ENCODE results near the gene KSR1. TPM values are rescaled to one million over a fixed set of nuclear protein-coding genes. Genes with fewer than 3 reads are reported as not detected.

Gene KSR1
- total RNA-seq, 4 donors from 2014 or later: 26.0 to 37.5 (median 35.0) TPM

DNA sequence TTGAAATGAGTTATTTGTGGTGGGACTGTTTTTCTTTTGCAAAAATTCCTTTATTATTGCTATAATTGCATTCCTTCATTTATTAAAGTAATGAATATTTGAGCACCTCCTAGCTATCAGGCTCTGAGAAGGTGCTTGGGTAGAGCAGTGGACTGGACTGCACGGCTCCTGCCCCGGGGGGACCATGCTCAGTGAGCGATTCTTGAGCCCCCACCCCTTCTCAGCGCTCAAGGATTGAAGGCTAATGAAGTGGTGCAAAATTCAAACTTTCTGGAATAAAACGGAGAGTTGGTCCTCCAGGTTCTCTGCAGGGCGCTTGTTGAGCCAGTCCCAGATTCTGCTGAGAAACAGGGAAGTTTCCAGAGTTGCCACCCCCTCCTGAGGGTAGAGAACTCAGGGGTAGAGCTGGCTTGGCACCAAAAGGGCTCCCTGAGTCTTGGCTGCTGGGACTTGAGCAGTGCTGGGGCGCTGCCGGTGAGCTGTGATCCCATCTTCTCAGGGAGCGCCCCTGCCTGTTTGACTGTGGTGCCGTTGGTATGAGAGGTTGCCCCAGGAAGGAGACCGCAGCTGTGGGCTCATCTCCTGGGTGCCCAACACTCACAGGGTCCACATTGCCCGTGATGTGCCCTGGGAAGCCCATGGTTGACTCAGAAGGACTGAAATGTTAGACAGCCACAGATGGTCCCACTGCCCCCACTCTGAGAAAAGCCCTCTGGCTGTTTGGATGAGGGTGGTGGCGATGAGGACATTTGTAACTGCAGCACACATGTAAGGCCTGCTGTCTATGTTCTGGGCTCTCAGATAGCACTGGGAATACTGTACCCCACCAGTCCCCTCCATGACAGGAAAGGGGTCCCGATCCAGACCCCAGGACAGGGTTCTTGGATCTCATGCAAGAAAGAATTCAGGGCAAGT is 20.0 kb downstream of the KSR1 start:
- intact Hi-C loops (cut with DNase I; ENCODE audit: low total_unique reads): no loop called here
- TF ChIP-seq, protein P1, sequence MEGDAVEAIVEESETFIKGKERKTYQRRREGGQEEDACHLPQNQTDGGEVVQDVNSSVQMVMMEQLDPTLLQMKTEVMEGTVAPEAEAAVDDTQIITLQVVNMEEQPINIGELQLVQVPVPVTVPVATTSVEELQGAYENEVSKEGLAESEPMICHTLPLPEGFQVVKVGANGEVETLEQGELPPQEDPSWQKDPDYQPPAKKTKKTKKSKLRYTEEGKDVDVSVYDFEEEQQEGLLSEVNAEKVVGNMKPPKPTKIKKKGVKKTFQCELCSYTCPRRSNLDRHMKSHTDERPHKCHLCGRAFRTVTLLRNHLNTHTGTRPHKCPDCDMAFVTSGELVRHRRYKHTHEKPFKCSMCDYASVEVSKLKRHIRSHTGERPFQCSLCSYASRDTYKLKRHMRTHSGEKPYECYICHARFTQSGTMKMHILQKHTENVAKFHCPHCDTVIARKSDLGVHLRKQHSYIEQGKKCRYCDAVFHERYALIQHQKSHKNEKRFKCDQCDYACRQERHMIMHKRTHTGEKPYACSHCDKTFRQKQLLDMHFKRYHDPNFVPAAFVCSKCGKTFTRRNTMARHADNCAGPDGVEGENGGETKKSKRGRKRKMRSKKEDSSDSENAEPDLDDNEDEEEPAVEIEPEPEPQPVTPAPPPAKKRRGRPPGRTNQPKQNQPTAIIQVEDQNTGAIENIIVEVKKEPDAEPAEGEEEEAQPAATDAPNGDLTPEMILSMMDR (IDR thresholded peaks at IDR 0.05): no peak
- TF ChIP-seq POLR2A (IDR thresholded peaks at IDR 0.05): no peak
- 68 to 69% methylated on average over 13 to 14 of the region's 14 CpGs for WGBS, 2 donors
- no peak for DNase-seq (ENCODE audit: low spot score in 2 of 2)
- no peak overlapping the region for H3K4me3 ChIP-seq (ENCODE audit: low read depth, poor library complexity, severe bottlenecking)

DNA sequence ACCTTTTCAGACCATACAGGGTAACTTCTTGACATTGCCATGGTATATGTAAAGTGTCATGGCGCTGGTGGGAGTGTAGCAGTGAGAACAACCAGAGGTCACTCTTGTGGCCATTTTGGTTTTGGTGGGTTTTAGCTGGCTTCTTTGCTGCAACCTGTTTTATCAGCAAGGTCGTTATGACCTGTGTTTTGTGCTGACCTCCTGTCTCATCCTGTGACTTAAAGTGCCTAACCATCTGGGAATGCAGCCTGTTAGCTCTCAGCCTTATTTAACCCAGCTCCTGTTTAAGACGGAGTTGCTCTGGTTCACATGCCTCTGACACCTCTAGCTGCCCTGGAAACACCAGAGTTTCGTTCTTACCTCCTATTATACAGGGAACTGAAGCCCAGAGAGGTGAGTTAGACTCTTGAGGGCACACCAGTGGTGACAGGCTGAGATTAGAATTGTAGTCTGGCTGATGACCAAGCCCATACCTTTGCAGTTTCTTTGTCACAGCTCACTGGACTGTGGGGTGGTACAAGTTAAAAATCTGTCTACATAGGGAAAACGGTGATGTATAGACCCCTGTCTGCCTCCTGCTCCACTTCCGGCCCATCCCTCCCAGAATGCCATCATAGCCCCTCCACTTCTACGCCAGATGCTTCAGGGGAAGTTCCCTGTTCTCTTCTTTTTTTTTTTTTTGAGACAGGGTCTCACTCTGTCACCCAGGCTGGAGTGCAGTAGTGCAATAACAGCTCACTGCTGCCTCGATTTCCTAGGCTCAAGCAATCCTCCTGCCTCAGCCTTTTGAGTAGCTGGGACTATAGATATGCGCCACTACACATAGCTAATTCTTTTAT is 21.0 kb downstream of the KSR1 start:
- H3K4me3 ChIP-seq (ENCODE audit: low read depth, poor library complexity, severe bottlenecking): no peak overlapping the region
- WGBS, 2 donors: 81 to 90% methylated on average over 9 of the region's 9 CpGs
- DNase-seq (ENCODE audit: low spot score in 2 of 2): no peak
- TF ChIP-seq, protein P1 (IDR thresholded peaks at IDR 0.05): no peak
- no peak for TF ChIP-seq POLR2A (IDR thresholded peaks at IDR 0.05)
- intact Hi-C loops (cut with DNase I; ENCODE audit: low total_unique reads): no loop called here

DNA sequence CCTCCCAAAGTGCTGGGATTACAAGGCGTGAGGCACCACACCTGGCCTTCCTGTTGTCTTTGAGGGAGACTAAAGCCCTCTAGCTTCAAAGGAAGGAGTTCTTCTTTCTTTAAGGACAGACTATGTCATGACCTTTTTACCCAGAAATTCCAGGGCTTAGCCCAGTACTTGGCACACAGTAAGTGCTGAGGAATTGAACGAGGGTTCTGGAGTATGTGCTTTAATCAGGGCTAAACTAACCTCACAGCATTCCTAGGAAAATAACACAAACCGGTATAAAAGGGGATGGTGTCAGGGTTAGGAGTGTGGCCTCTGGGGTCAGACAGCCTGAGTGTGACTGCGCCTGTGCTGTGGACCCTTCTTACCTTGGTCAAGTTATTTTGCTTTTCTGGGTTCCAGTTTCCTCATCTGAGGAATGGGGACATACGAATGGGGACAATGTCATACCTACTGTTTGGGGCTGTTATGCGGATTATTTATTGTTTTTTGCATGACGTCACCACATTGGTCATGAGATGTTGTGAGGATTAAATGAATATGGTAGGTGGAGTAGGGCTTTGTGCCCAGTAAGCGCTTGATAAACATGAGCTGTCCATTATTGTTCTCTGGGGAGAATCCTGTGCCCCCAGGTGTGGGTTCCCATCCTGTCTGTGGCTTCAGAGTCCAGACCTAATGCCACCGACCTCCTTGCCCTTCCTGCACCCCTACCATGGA is 21.9 kb downstream of the KSR1 start:
- 92 to 96% methylated on average over 9 of the region's 9 CpGs for WGBS, 2 donors
- no peak for DNase-seq (ENCODE audit: low spot score in 2 of 2)
- TF ChIP-seq, protein P1 (IDR thresholded peaks at IDR 0.05): no peak
- no peak for TF ChIP-seq POLR2A (IDR thresholded peaks at IDR 0.05)
- no peak overlapping the region for H3K4me3 ChIP-seq (ENCODE audit: low read depth, poor library complexity, severe bottlenecking)
- intact Hi-C loops (cut with DNase I; ENCODE audit: low total_unique reads): no loop called here

DNA sequence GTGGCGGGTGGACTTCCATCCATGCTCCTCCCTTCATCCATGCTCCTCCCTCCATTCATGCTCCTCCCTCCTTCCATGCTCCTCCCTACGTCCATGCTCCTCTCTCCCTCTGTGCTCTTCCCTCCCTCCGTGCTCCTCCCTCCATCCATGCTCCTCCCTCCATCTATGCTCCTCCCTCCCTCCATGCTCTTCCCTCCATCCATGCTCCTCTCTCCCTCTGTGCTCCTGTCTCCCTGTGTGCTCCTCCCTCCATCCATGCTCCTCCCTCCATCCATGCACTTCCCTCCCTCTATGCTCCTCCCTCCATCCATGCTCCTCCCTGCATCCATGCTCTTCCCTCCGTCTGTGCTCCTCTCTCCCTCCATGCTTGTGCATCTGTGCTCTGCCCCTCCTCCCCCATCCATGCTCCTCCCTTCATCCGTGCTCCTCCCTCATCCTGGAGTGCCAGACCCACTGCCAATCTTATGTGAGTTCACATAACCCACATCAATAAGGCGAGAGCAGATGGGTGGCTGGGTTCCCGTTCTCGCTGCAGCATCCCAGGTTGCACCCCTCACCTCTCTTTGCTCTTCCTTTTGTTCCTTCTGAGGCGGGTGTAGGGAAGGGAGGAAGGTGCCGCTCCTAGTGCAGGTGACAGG is 22.8 kb downstream of the KSR1 start:
- intact Hi-C loops (cut with DNase I; ENCODE audit: low total_unique reads): no loop called here

More for the DNA sequence above, 22.8 kb downstream of the KSR1 start:
- no peak for TF ChIP-seq POLR2A (IDR thresholded peaks at IDR 0.05)
- TF ChIP-seq, protein P1 (IDR thresholded peaks at IDR 0.05): no peak
- WGBS, 2 donors: 87 to 90% methylated on average over 10 of the region's 10 CpGs
- H3K4me3 ChIP-seq (ENCODE audit: low read depth, poor library complexity, severe bottlenecking): no peak overlapping the region
- DNase-seq (ENCODE audit: low spot score in 2 of 2): no peak
